Right atrium auricular region (tissue), 2 donors: Measurements from ENCODE around the gene ZBTB14. TPM values are rescaled to one million over a fixed set of nuclear protein-coding genes. Genes with fewer than 3 reads are reported as not detected.

Source experiments
- DNase-seq: peaks from one replicate; pipeline ENCODE4 v3.0.0-alpha.2; 2019; ENCODE audit warnings: low spot score
- H3K27ac ChIP-seq, 2 donors: fragments of 200-600 bp; sonication (generic); 1 replicate in 1 of 2; 2 replicates in 1 of 2; pipeline ENCODE4 v1.5.1; 2016 to 2019
- H3K27me3 ChIP-seq, 2 donors: fragments of 200-600 bp; sonication (generic); one replicate each; pipeline versions ENCODE4 v1.5.1 to v1.6.0; 2017 to 2019
- H3K36me3 ChIP-seq: fragments of 200-600 bp; sonication (generic); one replicate; pipeline ENCODE4 v1.5.1; 2016
- H3K4me1 ChIP-seq, 2 donors: fragments of 200-600 bp; sonication (generic); one replicate each; pipeline versions ENCODE4 v1.5.1 to v1.6.0; 2017 to 2019
- H3K4me3 ChIP-seq, 2 donors: fragments of 200-600 bp; sonication (generic); 1 replicate in 1 of 2; 2 replicates in 1 of 2; pipeline ENCODE4 v1.5.1; 2017 to 2019; ENCODE audit warnings: mild to moderate bottlenecking in 1 of 2, moderate library complexity in 1 of 2
- H3K9me3 ChIP-seq, 2 donors: fragments of 200-600 bp; sonication (generic); one replicate each; pipeline ENCODE4 v1.5.1; 2019
- CTCF ChIP-seq, 2 donors: fragments of 200-600 bp; sonication (generic); IDR thresholded peaks; one replicate each; pipeline ENCODE4 v1.5.1; 2019; ENCODE audit warnings: antibody characterized with exemption in 2 of 2
- total RNA-seq, 2 donors: library from RNA; depleted of rRNA; stranded (reverse); fragments of >200 nt; gene quantifications; one replicate each; pipeline ENCODE4 v1.1.0, GENCODE V29; 2016

The ZBTB14 gene
- total RNA-seq, 2 donors from 2014 or later = 5.1 to 7.3 TPM

GRCh38 chr18:5268874-5269273 lies 26.7 kb downstream of the ZBTB14 start:
- Histone ChIP-seq H3K36me3 (no peaks in the 10 kb centered on the region), H3K27me3 (no peaks in the 10 kb centered on the region), H3K4me3 (no peak overlapping the region), H3K27ac (no peak overlapping the region), H3K4me1 (no peaks in the 10 kb centered on the region), H3K9me3 (no peaks in the 10 kb centered on the region)
- TF ChIP-seq CTCF (IDR thresholded peaks at IDR 0.05) = no peak
- no peak for DNase-seq

GRCh38 chr18:5266721-5267120 lies 28.8 kb downstream of the ZBTB14 start:
- H3K36me3 ChIP-seq = no peaks in the 10 kb centered on the region
- no peaks in the 10 kb centered on the region for H3K9me3 ChIP-seq
- H3K27ac ChIP-seq = no peak overlapping the region
- no peak overlapping the region for H3K4me3 ChIP-seq
- no peaks in the 10 kb centered on the region for H3K4me1 ChIP-seq
- no peak for DNase-seq
- no peak for TF ChIP-seq CTCF (IDR thresholded peaks at IDR 0.05)
- no peaks in the 10 kb centered on the region for H3K27me3 ChIP-seq

GRCh38 chr18:5253910-5254309 lies 41.6 kb downstream of the ZBTB14 start:
- Histone ChIP-seq H3K4me1 (no peaks in the 10 kb centered on the region), H3K9me3 (no peaks in the 10 kb centered on the region), H3K27ac (no peak overlapping the region), H3K36me3 (no peaks in the 10 kb centered on the region), H3K27me3 (no peaks in the 10 kb centered on the region), H3K4me3 (no peak overlapping the region)
- TF ChIP-seq CTCF (IDR thresholded peaks at IDR 0.05) = no peak
- no peak for DNase-seq

- no peak overlapping the region for H3K27ac ChIP-seq
- no peak overlapping the region for H3K4me3 ChIP-seq
- no peaks in the 10 kb centered on the region for H3K27me3 ChIP-seq
- H3K9me3 ChIP-seq = no peaks in the 10 kb centered on the region
- no peaks in the 10 kb centered on the region for H3K36me3 ChIP-seq
- no peak for DNase-seq
- no peaks in the 10 kb centered on the region for H3K4me1 ChIP-seq
- no peak for TF ChIP-seq CTCF (IDR thresholded peaks at IDR 0.05)
Measured at GRCh38 chr18:5251117-5251516, 44.4 kb downstream of the ZBTB14 start.

GRCh38 chr18:5250603-5251002 lies 44.9 kb downstream of the ZBTB14 start:
- no peak for TF ChIP-seq CTCF (IDR thresholded peaks at IDR 0.05)
- H3K36me3 ChIP-seq = no peaks in the 10 kb centered on the region
- no peaks in the 10 kb centered on the region for H3K4me1 ChIP-seq
- H3K27me3 ChIP-seq = no peaks in the 10 kb centered on the region
- no peak overlapping the region for H3K4me3 ChIP-seq
- DNase-seq = no peak
- H3K9me3 ChIP-seq = no peaks in the 10 kb centered on the region
- no peak overlapping the region for H3K27ac ChIP-seq

- peaks cover 0 to 4% of the 10 kb centered on the region in 2 donors for H3K4me1 ChIP-seq
- H3K27me3 ChIP-seq = no peaks in the 10 kb centered on the region
- H3K36me3 ChIP-seq = peaks cover 21% of the 10 kb centered on the region
- H3K9me3 ChIP-seq = no peaks in the 10 kb centered on the region
- no peak for DNase-seq
- TF ChIP-seq CTCF (IDR thresholded peaks at IDR 0.05) = no peak
- no peak overlapping the region for H3K4me3 ChIP-seq
- H3K27ac ChIP-seq = no peak overlapping the region
Measured at GRCh38 chr18:5244941-5245340, 50.6 kb downstream of the ZBTB14 start.
